ENCODE results near the gene ACER2.
"Not testable (repeated sequence)": the region's sequence is repeated elsewhere in the genome, so short reads cannot be mapped to it uniquely, and the experiment has no call there.

The ACER2 gene

DNA sequence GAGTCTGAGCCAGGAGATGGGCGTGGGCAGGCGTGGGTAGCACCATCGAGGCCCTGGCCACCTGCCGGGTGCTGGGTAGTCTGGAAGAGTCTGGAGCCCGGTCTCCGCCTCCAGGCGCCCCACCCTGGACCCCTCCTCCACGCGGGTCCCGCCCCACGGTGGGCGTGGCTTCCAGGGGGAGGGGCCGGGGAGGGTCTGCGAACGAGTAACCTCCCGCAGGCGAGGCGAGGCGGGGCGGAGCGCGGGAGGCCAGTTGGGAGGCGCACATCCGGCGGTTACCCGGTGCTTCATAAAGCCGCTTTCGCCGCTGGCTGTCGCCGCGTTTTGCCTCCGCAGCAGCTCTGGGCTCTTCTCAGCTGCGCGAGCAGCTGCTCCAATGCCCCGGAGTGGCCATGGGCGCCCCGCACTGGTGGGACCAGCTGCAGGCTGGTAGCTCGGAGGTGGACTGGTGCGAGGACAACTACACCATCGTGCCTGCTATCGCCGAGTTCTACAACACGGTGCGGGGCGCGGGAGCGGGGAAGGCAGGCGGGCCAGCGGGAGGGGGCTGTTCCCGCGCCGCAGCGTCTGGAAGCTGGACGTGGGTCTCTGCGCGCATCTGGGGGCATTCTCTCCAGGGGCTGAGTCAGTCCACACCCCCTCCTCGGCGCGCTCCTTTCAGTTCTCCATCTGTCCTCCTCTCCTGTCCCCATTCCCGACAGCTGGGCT is at the start of gene ACER2:
Gene ACER2, plus strand, starts transcription at position 317 of the 708 bp plus-strand sequence. Its CDS starts 76 bp downstream, at position 393.
- peak; percentile 86 for DNase-seq

DNA sequence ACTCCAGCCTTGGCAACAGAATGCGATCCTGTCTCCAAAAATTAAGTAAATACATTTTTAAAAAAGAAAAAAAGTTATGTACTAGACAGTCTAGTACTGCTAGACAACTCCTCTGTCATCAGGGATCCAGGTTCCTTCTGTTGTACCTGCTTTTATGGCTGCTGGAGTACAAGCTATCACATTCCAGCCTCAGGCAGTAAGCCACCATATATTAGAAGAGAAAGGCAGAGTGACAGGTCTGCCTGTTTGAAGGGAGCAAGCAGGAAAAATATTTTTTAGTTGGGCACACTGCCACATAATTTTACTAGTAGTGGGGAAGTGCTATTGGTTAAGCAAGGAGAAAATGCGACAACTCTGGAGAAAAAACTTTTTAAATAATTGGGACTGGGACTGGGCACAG is 39.7 kb upstream of the ACER2 start:
- DNase-seq = no peak

DNA sequence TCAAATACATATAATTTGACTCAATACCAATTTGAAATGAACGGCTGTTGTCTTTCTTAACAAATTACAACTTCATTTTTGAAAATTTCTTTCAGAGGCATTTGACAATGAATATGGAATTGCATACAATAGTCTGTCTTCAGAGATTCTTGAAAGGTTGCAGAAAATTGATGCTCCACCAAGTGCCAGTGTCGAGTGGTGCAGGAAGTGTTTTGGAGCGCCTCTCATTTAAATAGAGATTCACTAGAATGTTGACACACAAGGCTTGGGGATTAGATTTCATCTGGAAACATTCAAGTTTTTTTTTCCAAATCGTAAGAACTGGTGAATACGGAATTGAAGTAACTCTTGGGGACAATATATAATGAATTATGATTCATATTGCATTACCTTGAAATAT is 36.9 kb upstream of the ACER2 start:
- peak; percentile 22 for DNase-seq

DNA sequence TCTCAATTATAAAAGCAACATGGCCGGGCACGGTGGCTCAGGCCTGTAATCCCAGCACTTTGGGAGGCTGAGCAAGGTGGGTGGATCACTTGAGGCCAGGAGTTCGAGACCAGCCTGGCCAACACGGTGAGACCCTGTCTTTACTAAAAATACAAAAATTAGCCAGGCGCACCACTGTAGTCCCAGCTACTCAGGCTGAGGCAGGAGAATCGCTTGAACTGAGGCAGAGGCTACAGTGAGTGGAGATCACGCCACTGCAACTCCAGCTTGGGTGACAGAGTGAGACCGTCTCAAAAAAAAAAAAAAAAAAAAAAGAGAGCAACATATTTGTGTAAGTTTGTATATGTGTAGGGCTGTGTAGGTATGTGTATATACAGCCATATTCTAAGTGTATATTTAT is 36.2 kb upstream of the ACER2 start:
- no peak for DNase-seq

GRCh38 chr9:19373527-19373926 is 35.3 kb upstream of the ACER2 start:
- DNase-seq = no peak

GRCh38 chr9:19375538-19375937 is 33.3 kb upstream of the ACER2 start:
- peak; percentile 24 for DNase-seq

DNA sequence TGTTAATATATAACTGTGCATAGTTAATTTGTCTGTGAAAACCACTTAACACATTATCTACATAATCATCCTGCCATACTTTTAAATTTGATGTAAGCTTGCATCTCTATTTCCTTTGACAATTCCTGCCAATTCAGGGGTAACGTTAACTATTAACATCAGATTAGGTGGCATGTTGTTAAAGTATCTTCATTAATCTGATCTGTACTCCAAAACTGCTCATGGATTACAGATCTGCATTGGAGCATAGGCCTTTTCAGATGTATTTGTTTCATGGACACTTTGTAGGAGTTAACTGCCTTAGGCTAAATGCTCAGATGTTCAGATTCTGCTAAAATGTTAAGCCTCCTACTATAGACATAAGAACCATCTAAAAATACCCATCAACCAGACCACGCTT is 31.9 kb upstream of the ACER2 start:
- no peak for DNase-seq

- no peak for DNase-seq
Observed at GRCh38 chr9:19378164-19378563, 30.6 kb upstream of the ACER2 start.

DNA sequence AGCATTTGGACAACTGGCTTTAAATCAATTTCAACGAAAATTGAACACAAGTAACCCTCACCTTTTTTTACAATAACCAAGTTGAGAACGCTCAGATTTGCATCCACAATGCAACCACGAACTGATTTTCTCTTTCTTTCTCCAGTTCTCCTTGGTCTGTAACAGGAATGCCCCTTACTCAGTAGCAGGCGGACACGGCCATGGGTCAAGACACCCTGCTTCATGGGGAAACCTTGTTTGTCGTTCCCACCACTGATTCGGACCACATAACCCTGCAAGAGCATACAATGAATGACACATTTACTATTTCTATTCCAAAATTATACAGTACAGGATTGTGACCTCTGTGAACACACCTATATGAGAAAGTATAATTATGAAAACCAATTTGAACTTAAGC is 30.2 kb upstream of the ACER2 start:
- no peak for DNase-seq

DNA sequence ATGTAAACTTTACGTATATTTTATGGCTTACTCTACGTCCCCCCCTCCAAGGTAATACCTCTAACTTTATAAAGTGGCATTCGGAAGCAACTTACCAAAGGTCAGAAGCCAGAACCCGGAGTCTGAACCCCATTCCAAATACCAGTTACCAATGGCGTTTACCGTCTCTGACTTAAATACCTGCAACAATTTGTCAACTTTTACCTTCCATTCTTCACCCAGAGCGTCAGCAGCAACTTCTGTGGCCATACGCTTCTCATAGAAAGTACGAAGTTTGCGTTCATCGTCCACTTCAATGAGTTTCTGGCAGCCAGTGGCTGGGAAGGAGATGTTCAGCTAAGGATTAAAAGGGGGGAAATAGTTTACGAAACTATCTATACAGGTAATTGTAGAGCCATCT is 29.5 kb upstream of the ACER2 start:
- no peak for DNase-seq

GRCh38 chr9:19379697-19380046 is 29.1 kb upstream of the ACER2 start:
- DNase-seq = no peak

GRCh38 chr9:19380826-19381075 is 28.1 kb upstream of the ACER2 start:
- DNase-seq = no peak

DNA sequence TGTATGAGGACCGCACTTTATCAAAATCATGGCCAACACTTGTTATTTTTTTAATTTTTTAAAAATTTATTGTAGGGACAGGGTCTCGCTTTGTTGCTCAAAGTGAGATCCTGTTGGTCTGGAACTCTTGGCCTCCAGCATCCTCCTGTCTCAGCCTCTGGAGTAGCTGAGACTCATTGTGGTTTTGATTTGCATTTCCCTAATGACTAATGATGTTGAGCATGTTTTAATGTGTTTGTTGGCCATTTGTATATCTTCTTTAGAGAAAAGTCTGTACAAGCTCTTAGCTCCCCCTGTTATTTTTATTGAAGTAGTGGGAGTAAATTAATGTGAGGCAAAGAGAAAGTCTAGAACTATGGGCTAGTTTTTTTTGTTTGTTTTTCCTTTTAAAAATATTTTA is 27.2 kb upstream of the ACER2 start:
- DNase-seq = no peak

DNA sequence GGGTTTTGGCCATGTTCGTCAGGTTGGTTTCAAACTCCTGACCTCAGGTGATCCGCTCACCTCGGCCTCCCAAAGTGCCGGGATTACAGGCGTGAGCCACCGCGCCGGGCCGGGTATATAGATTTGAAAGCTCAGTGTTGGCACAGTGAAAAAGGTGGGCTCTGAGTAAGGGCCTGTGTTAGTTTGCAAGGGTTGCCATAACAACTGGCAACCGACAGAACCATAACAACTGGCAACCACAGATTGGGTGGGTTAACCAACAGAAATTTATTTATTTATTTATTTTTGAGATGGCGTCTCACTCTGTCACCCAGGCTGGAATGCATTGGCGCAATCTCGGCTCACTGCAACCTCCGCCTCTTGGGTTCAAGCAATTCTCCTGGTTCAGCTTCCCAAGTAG is 23.6 kb upstream of the ACER2 start:
- not testable (repeated sequence) for DNase-seq

DNA sequence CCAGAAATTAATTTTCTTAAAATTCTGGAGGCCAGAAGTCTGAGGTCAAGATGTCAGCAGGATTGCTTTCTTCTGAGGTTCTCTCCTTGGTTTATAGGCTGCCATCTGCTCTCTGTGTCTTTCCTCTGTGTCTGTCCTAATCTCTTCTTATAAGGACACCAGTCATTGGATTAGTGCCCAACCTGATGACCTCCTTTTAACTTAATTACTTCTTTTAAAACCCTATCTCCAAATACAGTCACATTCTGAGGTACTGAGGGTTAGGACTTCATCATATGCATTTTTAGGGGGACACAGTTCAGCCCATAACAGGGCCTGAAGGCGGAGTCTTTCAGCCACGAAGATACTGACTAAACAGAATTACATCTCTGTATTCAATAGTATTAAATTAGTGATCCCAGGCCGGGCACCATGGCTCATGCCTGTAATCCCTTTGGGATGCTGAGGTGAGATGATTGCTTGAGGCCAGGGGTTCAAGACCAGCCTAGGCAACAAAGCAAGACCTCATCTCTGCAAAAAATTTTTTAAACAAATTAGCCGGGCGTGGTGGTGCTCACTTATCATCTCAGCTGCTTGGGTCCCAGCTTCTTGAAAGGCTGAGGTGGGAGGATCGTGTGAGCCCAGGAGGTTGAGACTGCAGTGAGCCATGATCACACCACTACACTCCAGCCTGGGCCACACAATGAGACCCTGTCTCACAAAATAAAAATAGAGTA is 22.9 kb upstream of the ACER2 start:
- no peak for DNase-seq

- DNase-seq = peak; percentile 17
Observed at GRCh38 chr9:19386502-19387044, 22.2 kb upstream of the ACER2 start.

GRCh38 chr9:19387317-19387716 is 21.5 kb upstream of the ACER2 start:
- DNase-seq = no peak

GRCh38 chr9:19389539-19389938 is 19.3 kb upstream of the ACER2 start:
- not testable (repeated sequence) for DNase-seq

- DNase-seq = no peak
Observed at GRCh38 chr9:19397845-19398244, 11.0 kb upstream of the ACER2 start.

DNA sequence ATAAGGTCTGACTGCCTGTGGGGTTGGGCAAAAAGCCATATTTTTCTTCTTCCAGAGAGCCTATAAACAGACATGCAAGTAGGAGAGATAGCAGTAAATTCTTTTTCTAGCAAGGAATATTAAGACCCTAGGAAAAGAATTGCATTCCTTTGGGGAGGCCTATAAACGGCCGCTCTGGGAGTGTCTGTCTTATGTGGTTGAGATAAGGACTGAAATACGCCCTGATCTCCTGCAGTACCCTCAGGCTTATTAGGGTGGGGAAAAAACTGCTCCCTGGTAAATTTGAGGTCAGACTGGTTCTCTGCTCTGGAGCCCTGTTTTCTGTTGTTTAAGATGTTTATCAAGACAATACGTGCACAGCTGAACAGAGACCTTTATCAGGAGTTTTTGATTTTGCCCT is 5.6 kb upstream of the ACER2 start:
- not testable (repeated sequence) for DNase-seq

DNA sequence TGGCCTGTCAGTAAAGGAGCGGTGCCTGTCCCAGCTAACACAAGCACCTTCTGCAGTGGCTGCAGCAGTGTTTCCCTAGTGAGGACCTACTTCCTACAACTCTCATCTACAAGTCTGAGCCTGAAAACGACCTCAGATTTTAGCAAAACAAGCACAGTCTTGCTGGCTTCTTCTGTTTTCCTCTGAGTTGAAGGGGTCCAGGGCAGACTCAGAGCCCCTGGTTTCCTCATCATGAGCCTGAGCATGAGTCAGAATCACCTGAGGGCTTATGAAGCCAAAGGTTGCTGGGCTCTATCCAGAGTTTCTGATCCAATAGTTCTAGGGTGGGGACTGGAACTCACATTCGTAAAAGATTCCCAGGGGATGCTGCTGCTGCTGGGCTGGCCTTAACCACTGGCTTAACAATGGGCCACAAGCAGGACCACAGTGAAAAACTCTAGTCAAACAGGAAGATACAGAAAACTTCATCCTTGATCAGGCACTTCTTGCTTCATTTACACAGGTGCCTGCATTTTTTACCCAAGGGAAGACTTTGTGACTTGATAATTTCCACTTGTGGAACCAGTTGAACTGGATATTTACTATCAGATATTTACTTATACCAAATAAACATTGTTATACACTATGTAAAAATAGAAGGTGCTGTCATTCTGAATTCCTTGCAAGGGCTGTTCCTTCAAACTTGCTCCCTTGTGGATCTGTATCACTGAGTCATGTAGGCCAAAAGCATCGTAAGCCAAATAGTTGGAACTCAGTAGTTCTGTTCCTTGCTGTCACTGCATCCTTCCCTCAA is 4.3 kb upstream of the ACER2 start:
- DNase-seq = no peak

GRCh38 chr9:19405771-19406170 is 3.0 kb upstream of the ACER2 start:
- DNase-seq = no peak

- no peak for DNase-seq
Observed at GRCh38 chr9:19408316-19408692, 505 bp upstream of the ACER2 start.

Measured in fibroblast of upper back skin (primary cell).